Nephron progenitor cell (in vitro differentiated cells): Measurements from ENCODE around the gene LDLRAD3.

Experiments used
- DNase-seq: peaks from one replicate; pipeline ENCODE4 v3.0.0; 2021
- H3K27ac Mint-ChIP-seq: 2 replicates; pipeline ENCODE4 v1.8.0; 2021; ENCODE audit warnings: mild to moderate bottlenecking, moderate library complexity, mixed read lengths
- H3K27me3 Mint-ChIP-seq: 2 replicates; pipeline ENCODE4 v1.8.0; 2021; ENCODE audit warnings: mild to moderate bottlenecking, low read depth, mixed read lengths; ENCODE audit not compliant: poor library complexity
- H3K36me3 Mint-ChIP-seq: 2 replicates; pipeline ENCODE4 v1.8.0; 2021; ENCODE audit warnings: low read depth, mixed read lengths
- H3K4me1 Mint-ChIP-seq: 2 replicates; pipeline ENCODE4 v1.8.0; 2021; ENCODE audit warnings: mixed read lengths
- H3K4me3 Mint-ChIP-seq: 2 replicates; pipeline ENCODE4 v1.8.0; 2021; ENCODE audit warnings: mild to moderate bottlenecking, moderate library complexity, mixed read lengths
- H3K9me3 Mint-ChIP-seq: 2 replicates; pipeline ENCODE4 v1.8.0; 2021; ENCODE audit warnings: mild to moderate bottlenecking, moderate library complexity, mixed read lengths
- CTCF ChIP-seq: fragments of 200-600 bp; sonication (generic); IDR thresholded peaks from 2 replicates; pipeline ENCODE4 v1.5.0; 2021; ENCODE audit warnings: antibody characterized with exemption

Gene LDLRAD3

GRCh38 chr11:36002196-36002595, 58.3 kb downstream of the LDLRAD3 start:
- Mint-ChIP-seq H3K4me3 (no peak overlapping the region), H3K27ac (no peak overlapping the region), H3K4me1 (peaks cover 58% of the 10 kb centered on the region), H3K9me3 (peaks cover 34% of the 10 kb centered on the region), H3K27me3 (no peaks in the 10 kb centered on the region), H3K36me3 (peaks cover 59% of the 10 kb centered on the region)
- no peak for DNase-seq
- TF ChIP-seq CTCF: no peak

GRCh38 chr11:36002796-36003195, 58.9 kb downstream of the LDLRAD3 start:
- Mint-ChIP-seq H3K27me3 (no peaks in the 10 kb centered on the region), H3K36me3 (peaks cover 54% of the 10 kb centered on the region), H3K9me3 (peaks cover 29% of the 10 kb centered on the region), H3K4me3 (no peak overlapping the region), H3K27ac (no peak overlapping the region), H3K4me1 (peaks cover 58% of the 10 kb centered on the region)
- no peak for DNase-seq
- TF ChIP-seq CTCF: no peak

- H3K4me3 Mint-ChIP-seq: no peak overlapping the region
- peaks cover 46% of the 10 kb centered on the region for H3K36me3 Mint-ChIP-seq
- no peak for TF ChIP-seq CTCF
- H3K27ac Mint-ChIP-seq: no peak overlapping the region
- H3K27me3 Mint-ChIP-seq: peaks cover 4% of the 10 kb centered on the region
- DNase-seq: no peak
- H3K9me3 Mint-ChIP-seq: peaks cover 29% of the 10 kb centered on the region
- peaks cover 43% of the 10 kb centered on the region for H3K4me1 Mint-ChIP-seq
Observed at GRCh38 chr11:36006556-36006955, 62.7 kb downstream of the LDLRAD3 start.

GRCh38 chr11:36007127-36007655, 63.3 kb downstream of the LDLRAD3 start:
- H3K9me3 Mint-ChIP-seq: peaks cover 29% of the 10 kb centered on the region
- H3K4me3 Mint-ChIP-seq: peak overlapping the region; percentile 16
- TF ChIP-seq CTCF: no peak
- DNase-seq: no peak
- peaks cover 4% of the 10 kb centered on the region for H3K27me3 Mint-ChIP-seq
- H3K27ac Mint-ChIP-seq: peak overlapping the region; percentile 70
- peaks cover 43% of the 10 kb centered on the region for H3K36me3 Mint-ChIP-seq
- H3K4me1 Mint-ChIP-seq: peaks cover 36% of the 10 kb centered on the region

- Mint-ChIP-seq H3K27me3 (peaks cover 4% of the 10 kb centered on the region), H3K4me1 (peaks cover 32% of the 10 kb centered on the region), H3K36me3 (peaks cover 40% of the 10 kb centered on the region), H3K4me3 (no peak overlapping the region), H3K27ac (peak overlapping the region; percentile 18), H3K9me3 (peaks cover 25% of the 10 kb centered on the region)
- TF ChIP-seq CTCF: no peak
- DNase-seq: no peak
Observed at GRCh38 chr11:36008584-36008983, 64.7 kb downstream of the LDLRAD3 start.

- no peak for TF ChIP-seq CTCF
- H3K27ac Mint-ChIP-seq: no peak overlapping the region
- no peak for DNase-seq
- H3K27me3 Mint-ChIP-seq: peaks cover 4% of the 10 kb centered on the region
- H3K4me1 Mint-ChIP-seq: peaks cover 39% of the 10 kb centered on the region
- peaks cover 35% of the 10 kb centered on the region for H3K36me3 Mint-ChIP-seq
- peaks cover 17% of the 10 kb centered on the region for H3K9me3 Mint-ChIP-seq
- no peak overlapping the region for H3K4me3 Mint-ChIP-seq
Observed at GRCh38 chr11:36009473-36009872, 65.6 kb downstream of the LDLRAD3 start.
